Measurements from ENCODE around the gene KLC1.

The KLC1 gene

DNA sequence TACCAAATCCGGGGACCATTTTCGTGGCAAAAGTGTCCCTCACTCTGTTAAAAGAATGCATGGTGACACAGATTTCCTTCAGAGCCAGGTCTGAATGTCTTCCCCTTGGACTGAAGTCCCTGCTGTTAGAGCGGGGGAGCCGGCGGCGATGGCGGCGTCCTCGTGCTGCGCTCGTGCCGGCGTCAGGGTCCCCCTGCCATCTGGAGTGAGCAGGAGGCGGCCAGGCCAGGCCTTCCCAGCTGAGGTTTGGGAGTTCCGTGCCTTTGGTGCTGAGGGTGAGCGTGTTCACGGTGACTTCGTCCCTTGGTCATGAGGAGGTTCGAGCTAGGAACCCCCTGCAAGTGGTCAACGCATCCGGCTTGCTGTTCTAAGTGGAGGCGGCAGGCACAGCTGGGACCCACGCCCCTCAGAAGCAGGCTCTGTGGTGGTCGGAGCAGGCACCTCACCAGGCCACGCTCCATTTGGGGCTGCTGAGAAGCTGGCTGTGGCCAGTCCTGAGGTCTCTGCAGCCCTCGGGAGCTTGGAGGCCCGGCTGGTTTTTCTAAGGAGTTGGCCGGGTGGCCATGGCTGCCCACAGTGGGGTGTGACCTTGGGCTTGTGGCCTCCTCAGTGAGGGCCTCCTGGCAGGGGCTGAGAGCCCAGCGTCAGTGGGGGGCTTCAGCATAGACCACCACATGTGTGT, 96.1 kb downstream of the KLC1 start:
- DNase-seq = no peak

DNA sequence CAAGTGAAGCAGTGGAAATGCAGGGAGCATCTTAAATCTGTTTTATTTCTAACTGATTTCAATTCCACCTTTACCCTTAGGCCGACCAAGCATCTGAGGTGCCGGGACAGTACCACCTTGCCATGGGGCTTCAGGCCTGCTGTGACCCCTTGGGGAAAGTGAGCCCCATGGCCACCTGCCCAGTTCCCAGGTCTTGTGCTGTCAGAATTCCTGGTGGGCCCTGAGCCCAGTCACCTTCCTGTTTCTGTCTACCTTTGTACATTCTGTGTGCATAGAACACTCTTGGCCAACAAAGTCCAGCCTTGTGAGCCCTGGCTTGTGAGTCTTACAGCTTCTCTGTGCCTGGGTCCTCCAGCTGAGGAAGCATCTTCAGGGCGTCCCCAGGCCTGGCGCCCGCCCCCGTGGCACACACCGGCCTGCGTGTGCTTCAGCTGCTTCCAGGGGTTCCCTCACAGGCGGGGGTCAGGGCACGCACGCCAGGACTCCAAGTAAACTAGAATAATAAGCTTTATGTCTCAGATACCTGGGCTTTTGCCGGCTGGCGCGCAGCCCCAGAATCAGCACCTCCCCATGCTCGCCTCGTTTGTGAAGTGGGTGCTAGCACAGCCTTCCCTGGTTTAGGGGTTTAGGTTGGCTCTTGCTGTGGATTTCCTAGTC, 96.9 kb downstream of the KLC1 start:
- DNase-seq = no peak

- DNase-seq = no peak
These were observed 97.5 kb downstream of the KLC1 start for GRCh38 chr14:103726474-103726873.

- no peak for DNase-seq
These were observed 98.4 kb downstream of the KLC1 start for GRCh38 chr14:103727313-103727980.

DNA sequence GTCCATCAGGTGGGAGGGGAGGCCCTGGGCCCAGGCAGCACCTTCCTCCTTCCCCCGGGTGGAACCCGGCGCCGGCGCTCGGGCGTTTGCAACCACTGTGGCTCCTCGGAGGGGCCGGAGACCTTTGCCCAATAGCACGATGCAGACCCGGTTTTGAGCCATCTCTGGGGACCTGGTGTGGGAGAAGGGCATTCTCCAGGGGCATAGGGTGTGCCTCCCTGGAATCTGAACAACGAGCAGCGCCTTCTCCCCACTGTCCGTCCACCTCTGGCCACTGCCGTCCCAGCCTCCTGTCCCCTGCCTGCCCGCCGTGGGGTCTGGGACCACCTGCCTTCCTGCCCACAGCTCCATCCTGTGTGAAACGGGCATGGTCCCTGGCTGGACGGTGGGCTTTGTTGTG, 99.1 kb downstream of the KLC1 start:
- no peak for DNase-seq

DNA sequence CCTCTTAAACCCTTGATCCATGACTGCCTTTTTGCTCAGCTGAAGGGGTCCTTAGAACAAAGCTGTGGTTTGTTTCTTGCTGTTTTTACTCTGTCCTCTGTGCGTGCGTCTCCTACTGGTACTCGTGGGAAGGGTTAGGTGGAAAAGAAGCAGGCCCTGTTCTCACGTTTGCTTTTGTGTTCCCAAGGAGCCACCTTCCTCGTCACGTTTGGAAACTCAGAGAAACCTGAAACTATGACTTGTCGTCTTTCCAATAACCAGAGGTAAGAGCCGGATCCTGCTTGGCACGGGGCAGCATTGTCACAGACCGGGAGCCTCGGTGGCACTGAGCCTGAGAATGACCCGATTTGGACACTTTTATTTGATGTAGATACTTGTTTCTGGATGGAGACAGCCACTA, 99.7 kb downstream of the KLC1 start:
- no peak for DNase-seq

GRCh38 chr14:103729496-103730448, 100.8 kb downstream of the KLC1 start:
- no peak for DNase-seq

- no peak for DNase-seq
These were observed 101.6 kb downstream of the KLC1 start for GRCh38 chr14:103730490-103731035.

DNA sequence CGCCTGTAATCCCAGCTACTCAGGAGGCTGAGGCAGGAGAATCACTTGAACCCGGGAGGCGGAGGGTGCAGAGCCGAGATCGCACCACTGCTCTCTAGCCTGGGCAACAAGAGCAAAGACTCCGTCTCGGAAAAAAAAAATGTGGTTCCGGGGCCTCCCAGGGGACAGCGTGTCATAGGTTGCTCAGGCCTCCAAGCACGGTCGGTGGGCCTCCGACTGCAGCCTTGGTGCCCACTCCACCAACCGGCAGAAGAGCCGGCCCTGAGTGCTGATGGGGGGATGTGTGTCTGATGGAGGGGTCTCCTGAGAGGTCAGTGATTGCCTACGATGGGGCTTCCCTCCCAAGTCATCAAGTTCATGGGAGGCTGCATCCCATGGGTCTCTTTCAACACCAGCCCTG, 102.5 kb downstream of the KLC1 start:
- no peak for DNase-seq

GRCh38 chr14:103731916-103732867, 103.2 kb downstream of the KLC1 start:
- DNase-seq = no peak

DNA sequence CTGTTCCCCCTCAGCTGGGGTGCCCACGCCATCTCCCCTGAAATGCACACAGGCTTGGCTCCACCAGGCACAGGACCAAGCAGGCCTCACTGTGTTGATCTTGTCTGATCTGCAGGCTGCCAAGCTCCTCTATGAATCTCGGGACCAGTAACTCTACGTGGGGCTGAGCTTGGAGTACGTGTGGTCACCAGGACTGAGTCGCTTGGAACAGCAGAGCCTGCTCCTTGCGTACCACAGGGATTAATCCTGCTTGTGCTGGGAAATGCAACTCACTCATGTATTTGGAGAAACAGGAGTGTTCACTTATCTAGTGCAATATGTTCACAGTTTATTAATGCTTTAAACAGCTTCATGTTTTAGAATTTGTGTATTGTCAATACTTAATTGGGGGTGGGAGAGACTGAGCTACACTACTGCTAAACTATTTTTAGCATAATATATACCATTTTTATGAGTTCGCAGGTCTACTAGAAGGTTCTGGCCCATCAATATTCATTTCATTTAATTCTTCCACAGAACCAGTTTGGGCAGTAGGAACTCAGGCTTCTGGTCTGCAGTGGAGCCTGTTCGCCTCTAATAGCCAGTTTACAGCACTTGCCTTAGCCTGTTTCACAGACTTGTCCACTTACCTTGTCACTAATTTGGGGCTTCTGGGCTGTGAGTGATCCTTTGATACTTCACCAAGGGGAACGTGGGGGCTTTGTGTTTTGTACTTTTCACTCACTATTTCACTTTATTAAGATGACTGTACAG, 104.0 kb downstream of the KLC1 start:
- no peak for DNase-seq

- DNase-seq = no peak
These were observed 104.6 kb downstream of the KLC1 start for GRCh38 chr14:103733651-103734050.

GRCh38 chr14:103734081-103734888, 105.3 kb downstream of the KLC1 start:
- no peak for DNase-seq

DNA sequence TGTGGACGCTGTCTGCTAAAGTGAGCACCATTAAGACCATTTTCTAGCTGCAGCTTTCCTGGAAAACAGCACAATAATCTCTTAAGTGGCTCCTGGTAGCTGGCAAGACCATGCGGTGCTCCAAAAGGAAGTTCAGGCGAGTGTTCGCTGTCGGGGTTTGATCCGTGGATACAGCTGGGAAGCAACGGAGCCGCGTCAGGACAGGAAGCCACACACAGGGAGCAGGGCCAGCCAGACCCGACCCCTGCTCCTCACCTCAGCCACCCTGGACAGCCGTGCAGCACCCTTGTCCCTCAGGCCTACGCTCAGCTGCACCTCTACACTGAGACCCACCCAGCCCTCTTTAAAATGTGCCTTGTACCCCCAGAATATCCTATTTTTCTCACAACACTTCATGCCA, 106.0 kb downstream of the KLC1 start:
- no peak for DNase-seq

DNA sequence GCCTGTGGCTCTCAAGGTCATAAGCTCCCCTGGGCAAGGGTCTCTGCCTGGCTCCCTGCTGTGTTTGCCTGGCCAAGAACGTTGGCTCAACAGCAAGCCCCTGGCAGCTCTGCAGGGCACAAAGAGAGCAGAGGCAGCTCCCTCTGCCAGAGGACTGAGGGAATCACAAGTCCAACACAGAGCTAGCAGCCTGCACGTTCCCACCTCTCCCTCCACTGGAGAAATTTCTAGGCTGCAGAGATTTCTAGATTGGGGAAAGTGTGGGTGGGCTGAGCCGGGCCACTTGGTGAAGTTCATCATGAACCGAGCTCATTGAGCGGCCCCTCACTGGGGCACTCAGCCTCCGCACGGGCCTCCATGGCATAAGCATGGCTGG, 106.4 kb downstream of the KLC1 start:
- no peak for DNase-seq

DNA sequence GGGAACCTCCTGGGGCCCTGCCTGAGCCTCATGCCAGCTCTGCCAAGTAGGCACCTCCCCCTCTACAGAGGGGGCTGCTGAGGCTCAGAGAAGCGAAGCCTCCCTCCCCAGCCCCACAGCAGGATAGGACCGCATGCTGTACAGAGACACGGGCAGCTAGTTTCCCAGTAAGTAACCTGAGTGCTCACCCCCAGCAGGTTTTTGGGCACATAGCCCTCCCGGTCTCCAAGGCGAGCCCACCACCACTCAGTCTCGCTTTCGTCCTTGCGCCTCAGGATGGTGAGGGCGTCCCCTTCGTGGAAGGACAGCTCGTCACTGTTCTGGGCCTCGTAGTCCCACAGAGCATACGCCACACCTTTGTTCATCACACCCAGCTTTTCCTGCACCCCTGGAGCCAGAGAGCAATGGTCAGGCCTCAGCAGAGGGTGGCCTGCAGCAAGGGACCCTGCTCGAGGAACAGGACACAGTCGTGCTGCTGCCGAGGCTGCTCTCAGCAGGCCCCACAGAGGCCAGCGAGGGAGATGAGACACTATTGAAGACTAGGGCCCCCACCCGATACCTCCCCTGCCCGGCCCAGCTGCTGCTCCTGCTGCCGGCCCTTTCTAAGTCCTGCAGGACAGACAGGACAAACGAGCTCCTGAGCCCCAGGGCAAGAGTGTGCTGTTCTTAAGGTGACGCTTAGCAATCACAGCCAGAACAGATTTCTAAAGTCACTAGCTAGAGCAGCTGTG, 107.0 kb downstream of the KLC1 start:
- peak; percentile 92 for DNase-seq

DNA sequence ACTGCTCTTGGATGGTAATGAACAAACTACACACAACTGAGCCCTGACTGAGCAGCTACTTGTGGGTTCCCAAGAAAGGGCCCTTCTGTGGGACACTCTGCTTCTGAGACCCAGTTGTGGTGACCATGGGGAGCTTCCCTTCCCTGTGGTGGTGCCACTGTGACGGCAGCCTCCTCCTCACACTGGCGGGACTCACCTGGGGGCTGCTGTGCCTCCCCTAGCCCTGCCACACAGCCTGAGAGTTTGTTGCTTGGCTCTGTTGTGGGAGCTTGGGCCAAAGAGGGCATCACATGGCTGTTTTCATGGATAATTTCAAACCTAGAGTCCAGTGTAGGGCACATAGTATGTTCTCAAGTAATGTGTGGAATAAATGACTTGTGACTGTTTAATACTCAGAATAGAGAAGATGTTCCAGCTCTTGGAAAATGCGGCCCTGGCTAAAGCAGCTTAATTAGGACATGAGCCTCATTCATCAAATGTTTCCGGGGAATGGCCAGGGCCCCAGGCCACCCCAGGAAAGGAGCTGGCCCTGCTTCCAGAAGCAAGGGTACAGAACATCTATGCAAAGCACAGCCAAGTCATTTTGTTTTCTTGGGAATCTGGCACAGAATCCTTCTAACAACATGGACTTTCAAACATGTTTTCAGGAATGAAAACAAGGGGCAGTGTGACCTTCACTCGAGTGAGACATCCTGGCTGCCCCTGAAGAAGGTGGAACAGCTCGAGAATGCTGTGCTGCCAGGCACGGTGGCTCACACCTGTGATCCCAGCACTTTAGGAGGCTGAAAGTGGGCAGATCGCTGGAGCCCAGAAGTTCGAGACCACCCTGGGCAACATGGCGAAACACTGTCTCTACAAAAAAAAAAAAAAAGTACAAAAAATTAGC, 107.8 kb downstream of the KLC1 start:
- peak; percentile 38 for DNase-seq

- DNase-seq = peak; percentile 16
These were observed 108.5 kb downstream of the KLC1 start for GRCh38 chr14:103737432-103738045.

All from islet precursor cell (in vitro differentiated cells).